ENCODE measurements around the gene REELD1. TPM values are rescaled to one million over a fixed set of nuclear protein-coding genes. Genes with fewer than 3 reads are reported as not detected.

REELD1 gene
- total RNA-seq, result under 1 TPM in 1 of 4 donors, not detected in 3; 0.97 TPM

DNA sequence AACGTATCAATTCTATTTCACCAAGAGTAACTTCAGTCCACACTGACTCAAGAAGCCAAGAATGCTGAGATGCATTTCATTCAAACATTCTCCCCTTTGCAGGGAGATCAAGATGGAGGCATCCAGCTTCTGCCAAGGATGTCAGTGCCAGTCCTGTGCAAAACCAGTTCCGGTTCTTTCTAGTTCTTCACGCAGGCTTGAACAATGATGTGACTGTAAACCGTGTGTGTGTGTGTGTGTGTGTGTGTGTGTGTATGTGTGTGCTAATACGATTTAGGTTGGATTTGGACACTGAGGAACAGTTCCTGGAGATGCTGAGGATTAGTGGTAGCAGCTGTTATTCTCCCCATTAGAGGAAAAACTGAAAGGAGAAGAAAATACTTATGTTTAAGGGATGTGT, at the start of gene REELD1:
Gene REELD1, plus strand, starts transcription at position 301 of the 400 bp plus-strand sequence. CDS start 2,415 bp downstream, outside the sequence.
- no peaks in the 10 kb centered on the region for H3K4me1 ChIP-seq
- H3K36me3 ChIP-seq, result no peaks in the 10 kb centered on the region
- no peak within 1 kb of the TSS for H3K27ac ChIP-seq
- TF ChIP-seq, protein P1, sequence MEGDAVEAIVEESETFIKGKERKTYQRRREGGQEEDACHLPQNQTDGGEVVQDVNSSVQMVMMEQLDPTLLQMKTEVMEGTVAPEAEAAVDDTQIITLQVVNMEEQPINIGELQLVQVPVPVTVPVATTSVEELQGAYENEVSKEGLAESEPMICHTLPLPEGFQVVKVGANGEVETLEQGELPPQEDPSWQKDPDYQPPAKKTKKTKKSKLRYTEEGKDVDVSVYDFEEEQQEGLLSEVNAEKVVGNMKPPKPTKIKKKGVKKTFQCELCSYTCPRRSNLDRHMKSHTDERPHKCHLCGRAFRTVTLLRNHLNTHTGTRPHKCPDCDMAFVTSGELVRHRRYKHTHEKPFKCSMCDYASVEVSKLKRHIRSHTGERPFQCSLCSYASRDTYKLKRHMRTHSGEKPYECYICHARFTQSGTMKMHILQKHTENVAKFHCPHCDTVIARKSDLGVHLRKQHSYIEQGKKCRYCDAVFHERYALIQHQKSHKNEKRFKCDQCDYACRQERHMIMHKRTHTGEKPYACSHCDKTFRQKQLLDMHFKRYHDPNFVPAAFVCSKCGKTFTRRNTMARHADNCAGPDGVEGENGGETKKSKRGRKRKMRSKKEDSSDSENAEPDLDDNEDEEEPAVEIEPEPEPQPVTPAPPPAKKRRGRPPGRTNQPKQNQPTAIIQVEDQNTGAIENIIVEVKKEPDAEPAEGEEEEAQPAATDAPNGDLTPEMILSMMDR (IDR thresholded peaks at IDR 0.05 in 4 of 5, conservative IDR thresholded peaks at IDR 0.05 in 1 of 5), result no peak
- TF ChIP-seq POLR2A (IDR thresholded peaks at IDR 0.05), result no peak
- no peaks in the 10 kb centered on the region for H3K9me3 ChIP-seq
- in situ Hi-C loops (cut with MboI; ENCODE audit: low sequenced_read_pairs in 4 of 4), result no loop called here
- H3K4me3 ChIP-seq, result no peak within 1 kb of the TSS
- no peaks in the 10 kb centered on the region for H3K27me3 ChIP-seq
- no peak for ATAC-seq
- DNase-seq, result no peak
- intact Hi-C loops (cut with DNase I; ENCODE audit: low total_unique reads), result no loop called here

DNA sequence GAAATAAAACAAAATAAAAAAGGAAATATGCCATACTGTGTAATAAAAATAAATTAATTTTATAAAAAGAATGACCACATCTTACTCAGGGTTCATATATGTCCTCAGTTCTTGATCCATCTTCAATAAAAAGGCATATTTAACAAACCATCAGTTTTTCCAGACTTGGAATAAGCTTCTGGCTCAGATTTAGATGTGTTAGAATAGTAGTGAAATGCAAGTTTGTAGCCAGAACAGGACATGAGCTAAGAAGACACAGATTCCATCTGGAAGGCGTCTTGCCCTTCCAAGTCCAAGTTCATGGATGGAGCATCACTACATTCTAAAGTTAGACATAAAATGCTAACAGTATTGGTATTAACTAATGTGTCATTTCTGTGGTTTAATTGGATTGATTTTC, 49.1 kb upstream of the REELD1 start:
- Histone ChIP-seq H3K36me3 (no peaks in the 10 kb centered on the region), H3K9me3 (peaks cover 0 to 5% (median 0%) of the 10 kb centered on the region in 3 donors), H3K27me3 (no peaks in the 10 kb centered on the region), H3K4me3 (no peak overlapping the region), H3K27ac (no peak overlapping the region), H3K4me1 (no peaks in the 10 kb centered on the region)
- DNase-seq (no peak), ATAC-seq (no peak)
- TF ChIP-seq, protein P1 (IDR thresholded peaks at IDR 0.05 in 4 of 5, conservative IDR thresholded peaks at IDR 0.05 in 1 of 5), result no peak
- TF ChIP-seq POLR2A (IDR thresholded peaks at IDR 0.05), result no peak
- in situ Hi-C loops (cut with MboI; ENCODE audit: low sequenced_read_pairs in 4 of 4), result no loop called here
- intact Hi-C loops (cut with DNase I; ENCODE audit: low total_unique reads), result no loop called here

DNA sequence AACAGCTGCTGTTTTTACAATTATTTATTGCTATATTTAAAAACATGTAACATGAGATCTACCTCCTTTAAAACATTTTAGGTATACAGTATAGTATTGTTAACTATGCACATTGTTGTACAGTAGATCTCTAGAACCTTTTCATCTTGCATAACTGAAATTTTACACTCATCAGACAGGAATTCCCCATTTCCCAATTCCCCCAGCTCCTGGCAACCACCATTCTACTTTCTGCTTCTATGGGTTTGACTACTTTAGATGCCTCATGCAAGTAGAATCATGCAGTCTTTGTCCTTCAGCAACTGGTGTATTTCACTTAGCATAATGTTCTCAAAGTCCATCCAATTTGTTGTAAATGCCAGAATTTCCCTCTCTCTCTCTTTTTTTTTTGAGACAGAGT, 48.5 kb upstream of the REELD1 start:
- ATAC-seq, result no peak

DNA sequence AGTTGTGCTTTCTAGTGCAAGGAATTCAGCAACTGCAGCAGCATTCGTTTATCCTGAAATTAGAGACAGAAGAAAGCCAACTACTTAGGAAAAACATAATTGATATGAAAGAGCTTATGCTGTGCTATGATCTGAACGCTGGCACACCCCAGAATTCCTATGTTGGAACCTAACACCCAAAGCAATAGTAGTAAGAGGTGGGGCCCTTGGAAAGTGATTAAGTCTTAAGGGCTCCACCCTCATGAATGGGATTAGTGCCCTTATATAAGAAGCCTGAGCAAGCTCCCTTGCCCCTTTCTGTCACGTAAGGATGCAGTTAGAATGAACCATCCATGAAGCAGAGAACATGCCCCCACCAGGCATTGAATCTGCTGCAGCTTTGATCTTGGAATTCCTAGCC, 44.2 kb upstream of the REELD1 start:
- in situ Hi-C loops (cut with MboI; ENCODE audit: low sequenced_read_pairs in 4 of 4) (no loop called here), intact Hi-C loops (cut with DNase I; ENCODE audit: low total_unique reads) (loop anchor here (10.0 kb wide), 3 partner anchors 325 to 545 kb away; no protein-coding TSS in a partner anchor)
- TF ChIP-seq, protein P1 (IDR thresholded peaks at IDR 0.05 in 4 of 5, conservative IDR thresholded peaks at IDR 0.05 in 1 of 5), result no peak
- TF ChIP-seq POLR2A (IDR thresholded peaks at IDR 0.05), result no peak
- Histone ChIP-seq H3K4me1 (peaks cover 0 to 2% of the 10 kb centered on the region in 2 donors), H3K36me3 (no peaks in the 10 kb centered on the region), H3K27me3 (no peaks in the 10 kb centered on the region), H3K4me3 (no peak overlapping the region), H3K27ac (no peak overlapping the region), H3K9me3 (no peaks in the 10 kb centered on the region)
- ATAC-seq (no peak), DNase-seq (no peak)

More for the DNA sequence above, 48.5 kb upstream of the REELD1 start:
- H3K36me3 ChIP-seq, result no peaks in the 10 kb centered on the region
- in situ Hi-C loops (cut with MboI; ENCODE audit: low sequenced_read_pairs in 4 of 4) (no loop called here), intact Hi-C loops (cut with DNase I; ENCODE audit: low total_unique reads) (no loop called here)
- no peak for TF ChIP-seq POLR2A (IDR thresholded peaks at IDR 0.05)
- TF ChIP-seq, protein P1 (IDR thresholded peaks at IDR 0.05 in 4 of 5, conservative IDR thresholded peaks at IDR 0.05 in 1 of 5), result no peak
- no peak overlapping the region for H3K27ac ChIP-seq
- H3K27me3 ChIP-seq, result no peaks in the 10 kb centered on the region
- DNase-seq, result no peak
- no peak overlapping the region for H3K4me3 ChIP-seq
- no peaks in the 10 kb centered on the region for H3K4me1 ChIP-seq
- peaks cover 0 to 5% (median 0%) of the 10 kb centered on the region in 3 donors for H3K9me3 ChIP-seq

Data from gastrocnemius medialis (tissue), 4 donors.